H9 (cell line): ENCODE results near the gene DCST2. TPM values are rescaled to one million over a fixed set of nuclear protein-coding genes. Genes with fewer than 3 reads are reported as not detected.

Experiments used
- DNase-seq: peaks from one replicate; pipeline ENCODE4 v3.0.0-alpha.2; 2017
- H2AFZ ChIP-seq: one replicate; pipeline ENCODE4 v1.6.1; 2013; ENCODE audit warnings: mild to moderate bottlenecking, low read length, control low read depth, moderate library complexity
- H2AK5ac ChIP-seq: 2 replicates; pipeline ENCODE4 v1.6.1; 2013; ENCODE audit warnings: low read length, control low read depth, mixed read lengths; ENCODE audit not compliant: insufficient read length
- H2BK120ac ChIP-seq: one replicate; pipeline ENCODE4 v1.6.1; 2013; ENCODE audit warnings: low read depth, mild to moderate bottlenecking, low read length, control low read depth, inconsistent platforms; ENCODE audit not compliant: poor library complexity, severe bottlenecking
- H2BK12ac ChIP-seq: 2 replicates; pipeline ENCODE4 v1.6.1; 2013; ENCODE audit warnings: low read length, control low read depth, mixed read lengths, low read depth; ENCODE audit not compliant: insufficient read length
- H2BK15ac ChIP-seq: 2 replicates; pipeline ENCODE4 v1.6.1; 2013; ENCODE audit warnings: low read depth, low read length, control low read depth
- H2BK20ac ChIP-seq: one replicate; pipeline ENCODE4 v1.6.1; 2013; ENCODE audit warnings: low read depth, mild to moderate bottlenecking, low read length, control low read depth, inconsistent platforms; ENCODE audit not compliant: poor library complexity, severe bottlenecking
- H2BK5ac ChIP-seq: 2 replicates; pipeline ENCODE4 v1.6.1; 2013; ENCODE audit warnings: low read length, control low read depth, mixed read lengths; ENCODE audit not compliant: insufficient read length
- H3K14ac ChIP-seq: 2 replicates; pipeline ENCODE4 v1.6.1; 2013; ENCODE audit warnings: low read length, control low read depth; ENCODE audit not compliant: insufficient read depth
- H3K18ac ChIP-seq: 2 replicates; pipeline ENCODE4 v1.6.1; 2013; ENCODE audit warnings: low read depth, mild to moderate bottlenecking, mixed read lengths, low read length, control low read depth; ENCODE audit not compliant: insufficient read length
- H3K23ac ChIP-seq: 2 replicates; pipeline ENCODE4 v1.6.1; 2013; ENCODE audit warnings: low read length, control low read depth, mixed read lengths, low read depth; ENCODE audit not compliant: insufficient read length
- H3K23me2 ChIP-seq: 2 replicates; pipeline ENCODE4 v1.6.1; 2013; ENCODE audit warnings: low read depth, mild to moderate bottlenecking, mixed read lengths, low read length, control low read depth; ENCODE audit not compliant: insufficient read length, poor library complexity, severe bottlenecking
- H3K27ac ChIP-seq: 2 replicates; pipeline ENCODE4 v1.5.1; 2013; ENCODE audit warnings: low read length, control low read depth, mixed read lengths, low read depth; ENCODE audit not compliant: insufficient read length
- H3K27me3 ChIP-seq: 2 replicates; pipeline ENCODE4 v1.6.1; 2013; ENCODE audit warnings: low read length, control low read depth, inconsistent platforms; ENCODE audit not compliant: insufficient read depth
- H3K4ac ChIP-seq: 2 replicates; pipeline ENCODE4 v1.6.1; 2013; ENCODE audit warnings: low read depth, mild to moderate bottlenecking, control low read depth, inconsistent platforms, low read length, moderate library complexity
- H3K4me1 ChIP-seq: 2 replicates; pipeline ENCODE4 v1.6.1; 2013; ENCODE audit warnings: low read length, control low read depth, inconsistent platforms; ENCODE audit not compliant: insufficient read depth
- H3K4me2 ChIP-seq: 2 replicates; pipeline ENCODE4 v1.6.1; 2013; ENCODE audit warnings: low read length, control low read depth, mixed read lengths; ENCODE audit not compliant: insufficient read length, insufficient read depth
- H3K56ac ChIP-seq: 2 replicates; pipeline ENCODE4 v1.6.1; 2013; ENCODE audit warnings: low read depth, mild to moderate bottlenecking, mixed read lengths, low read length, control low read depth; ENCODE audit not compliant: insufficient read length
- H3K79me1 ChIP-seq: 2 replicates; pipeline ENCODE4 v1.6.1; 2013; ENCODE audit warnings: low read depth, mild to moderate bottlenecking, moderate library complexity, low read length, control low read depth, inconsistent platforms; ENCODE audit not compliant: insufficient read depth, poor library complexity, severe bottlenecking
- H3K79me2 ChIP-seq: 2 replicates; pipeline ENCODE4 v1.6.1; 2013; ENCODE audit warnings: low read length, control low read depth, inconsistent platforms; ENCODE audit not compliant: insufficient read depth
- H3K9ac ChIP-seq: 2 replicates; pipeline ENCODE4 v1.6.1; 2013; ENCODE audit warnings: low read length, control low read depth, mixed read lengths; ENCODE audit not compliant: insufficient read length; ENCODE audit errors: extremely low read depth
- H3K9me3 ChIP-seq: one replicate; pipeline ENCODE4 v1.6.1; 2013; ENCODE audit warnings: low read depth, low read length, inconsistent platforms; ENCODE audit not compliant: control insufficient read depth
- H3T11ph ChIP-seq: one replicate; pipeline ENCODE4 v1.6.1; 2013; ENCODE audit warnings: mild to moderate bottlenecking, low read length, control low read depth, inconsistent platforms
- H4K20me1 ChIP-seq: one replicate; pipeline ENCODE4 v1.6.1; 2013; ENCODE audit not compliant: control insufficient read depth, insufficient read length, insufficient read depth
- H4K5ac ChIP-seq: 2 replicates; pipeline ENCODE4 v1.6.1; 2013; ENCODE audit warnings: low read depth, mild to moderate bottlenecking, mixed read lengths, low read length, control low read depth; ENCODE audit not compliant: insufficient read length
- H4K8ac ChIP-seq: replicated peaks from 2 replicates; pipeline ENCODE4 v1.6.1; 2013; ENCODE audit warnings: low read length, control low read depth, mixed read lengths, low read depth; ENCODE audit not compliant: insufficient read length
- H4K91ac ChIP-seq: 2 replicates; pipeline ENCODE4 v1.6.1; 2013; ENCODE audit warnings: low read depth, mild to moderate bottlenecking, moderate library complexity, mixed read lengths, low read length, control low read depth; ENCODE audit not compliant: insufficient read length
- H3K27ac Mint-ChIP-seq, 3 experiments: 2 replicates in 2 of 3; 3 replicates in 1 of 3; pipeline ENCODE4 v1.8.0; 2020 to 2021; ENCODE audit warnings: mixed read lengths in 3 of 3, mild to moderate bottlenecking in 1 of 3, moderate library complexity in 1 of 3
- H3K27me3 Mint-ChIP-seq: 2 replicates; pipeline ENCODE4 v1.8.0; 2021; ENCODE audit warnings: low read depth, mild to moderate bottlenecking, moderate library complexity, mixed read lengths
- H3K36me3 Mint-ChIP-seq, 3 experiments: 2 replicates in 2 of 3; 3 replicates in 1 of 3; pipeline ENCODE4 v1.8.0; 2020 to 2021; ENCODE audit warnings: low read depth in 3 of 3, mixed read lengths in 3 of 3; ENCODE audit not compliant: insufficient read depth in 1 of 3
- H3K4me1 Mint-ChIP-seq, 2 experiments: 2 replicates each; pipeline ENCODE4 v1.8.0; 2020; ENCODE audit warnings: mixed read lengths in 2 of 2
- H3K4me3 Mint-ChIP-seq, 2 experiments: 2 replicates in 1 of 2; 3 replicates in 1 of 2; pipeline ENCODE4 v1.8.0; 2020 to 2021; ENCODE audit warnings: mild to moderate bottlenecking in 2 of 2, mixed read lengths in 2 of 2, moderate library complexity in 1 of 2
- H3K9me3 Mint-ChIP-seq, 2 experiments: 2 replicates in 1 of 2; 3 replicates in 1 of 2; pipeline ENCODE4 v1.8.0; 2020; ENCODE audit warnings: mild to moderate bottlenecking in 2 of 2, mixed read lengths in 2 of 2, moderate library complexity in 1 of 2
- CTCF ChIP-seq: fragments of 200-600 bp; sonication (generic); conservative IDR thresholded peaks from 3 replicates; pipeline ENCODE4 v1.8.0; 2021; ENCODE audit warnings: antibody characterized with exemption, mild to moderate bottlenecking
- WGBS: extraction: QIAGEN DNeasy Blood & Tissue Kit; methylation state at CpG from one replicate; pipeline ENCODE4 v1.1.7; 2013; ENCODE audit warnings: missing lambda C conversion rate, low lambda C conversion rate, mixed read lengths; ENCODE audit not compliant: insufficient read length; ENCODE audit errors: extremely low coverage; 5-methylcytosine and 5-hydroxymethylcytosine counted together
- total RNA-seq: library from RNA; stranded (reverse); gene quantifications from 2 replicates; pipeline ENCODE4 v1.2.1, GENCODE V29; 2021

Gene DCST2
- total RNA-seq, 1 experiment from 2014 or later: 0.35 TPM

GRCh38 chr1:155011004-155011416, 22.6 kb downstream of the DCST2 start:
- H3K79me2 ChIP-seq: no peaks in the 10 kb centered on the region; the same call in 1 of the 2 replicates
- Mint-ChIP-seq H3K4me3 (no peak overlapping the region), H3K9me3 (no peaks in the 10 kb centered on the region; a peak in 2 of 5 replicates), H3K27me3 (no peaks in the 10 kb centered on the region), H3K4me1 (peaks cover 38 to 60% of the 10 kb centered on the region in 2 experiments), H3K36me3 (peaks cover 8 to 26% (median 12%) of the 10 kb centered on the region in 3 experiments; a peak in 6 of 7 replicates), H3K27ac (peak overlapping the region in 1 of 3 experiments; percentile 48; a peak in 1 of 7 replicates)
- no peak overlapping the region for H4K91ac ChIP-seq
- peaks cover 3% of the 10 kb centered on the region; the same call in 1 of the 2 replicates for H3K4me1 ChIP-seq
- H2BK120ac ChIP-seq: no peak overlapping the region
- TF ChIP-seq CTCF: no peak
- no peak overlapping the region for H2BK5ac ChIP-seq
- H3K14ac ChIP-seq: no peak overlapping the region
- no peak overlapping the region for H3K9ac ChIP-seq
- no peak overlapping the region for H3K23ac ChIP-seq
- no peak overlapping the region for H3K4me2 ChIP-seq
- WGBS: no CpG with 5 or more reads among the region's 5 CpGs
- no peaks in the 10 kb centered on the region for H3K79me1 ChIP-seq
- no peak overlapping the region for H3T11ph ChIP-seq
- no peak overlapping the region for H2BK12ac ChIP-seq
- no peak overlapping the region for H2AFZ ChIP-seq
- no peak overlapping the region for H2AK5ac ChIP-seq
- no peak overlapping the region for H4K8ac ChIP-seq
- no peak overlapping the region for H3K4ac ChIP-seq
- no peak overlapping the region for H2BK15ac ChIP-seq
- H3K56ac ChIP-seq: no peak overlapping the region
- no peaks in the 10 kb centered on the region for H4K20me1 ChIP-seq
- H4K5ac ChIP-seq: no peak overlapping the region
- no peaks in the 10 kb centered on the region for H3K27me3 ChIP-seq
- no peak overlapping the region for H3K27ac ChIP-seq
- H3K23me2 ChIP-seq: no peaks in the 10 kb centered on the region
- no peak overlapping the region for H2BK20ac ChIP-seq
- H3K18ac ChIP-seq: no peak overlapping the region
- H3K9me3 ChIP-seq: no peaks in the 10 kb centered on the region
- no peak for DNase-seq
